Upper lobe of left lung (tissue), 6 donors: ENCODE measurements around the gene RYR3. TPM values are rescaled to one million over a fixed set of nuclear protein-coding genes. Genes with fewer than 3 reads are reported as not detected.

ENCODE experiments used
- ATAC-seq, 2 donors: fragments of 200-7000 bp; cut with Tn5 transposase; one replicate each; pipeline ENCODE4 v1.9.1; 2022; ENCODE audit warnings: mild to moderate bottlenecking in 2 of 2, moderate library complexity in 2 of 2; ENCODE audit not compliant: low FRiP score in 2 of 2
- DNase-seq, 2 donors: peaks; one replicate each; pipeline ENCODE4 v3.0.0-alpha.2; 2019 to 2020
- H3K27ac ChIP-seq, 4 donors: fragments of 200-600 bp; sonication (generic); one replicate each; pipeline ENCODE4 v1.5.1; 2016 to 2019
- H3K27me3 ChIP-seq, 4 donors: fragments of 200-600 bp; sonication (generic); one replicate each; pipeline ENCODE4 v1.5.1; 2017 to 2019
- H3K36me3 ChIP-seq, 4 donors: fragments of 200-600 bp; sonication (generic); one replicate each; pipeline ENCODE4 v1.5.1; 2016 to 2019
- H3K4me1 ChIP-seq, 4 donors: fragments of 200-600 bp; sonication (generic); one replicate each; pipeline ENCODE4 v1.5.1; 2018 to 2019
- H3K4me3 ChIP-seq, 4 donors: fragments of 200-600 bp; sonication (generic); one replicate each; pipeline ENCODE4 v1.5.1; 2017 to 2019; ENCODE audit warnings: mild to moderate bottlenecking in 2 of 4, moderate library complexity in 1 of 4
- H3K9me3 ChIP-seq, 4 donors: fragments of 200-600 bp; sonication (generic); one replicate each; pipeline ENCODE4 v1.5.1; 2018 to 2019
- EP300 ChIP-seq, 4 donors: sonication (generic); formaldehyde crosslinking; IDR thresholded peaks; one replicate each; pipeline ENCODE4 v1.5.1; 2017; ENCODE audit warnings: antibody characterized with exemption in 4 of 4, control low read depth in 2 of 4
- POLR2A ChIP-seq, 4 donors: fragments of 450-650 bp; IDR thresholded peaks; one replicate each; pipeline ENCODE4 v1.5.1; 2016 to 2017; ENCODE audit warnings: antibody characterized with exemption in 4 of 4, mild to moderate bottlenecking in 2 of 4
- POLR2AphosphoS5 ChIP-seq, 2 donors: sonication (generic); formaldehyde crosslinking; IDR thresholded peaks; one replicate each; pipeline ENCODE4 v1.5.1; 2017; ENCODE audit warnings: antibody characterized with exemption in 2 of 2
- WGBS, 2 donors: methylation state at CpG; one replicate each; pipeline ENCODE4 v1.1.5; 2017 to 2018; 5-methylcytosine and 5-hydroxymethylcytosine counted together
- total RNA-seq, 6 donors: library from RNA; depleted of rRNA in 4 of 6; stranded (reverse); fragments of >200 nt in 4 of 6; gene quantifications; one replicate each; pipeline versions ENCODE4 v1.1.0 to v1.2.1, GENCODE V29; 2016 to 2021
- TF ChIP-seq, protein P1 (sequence below), 6 experiments: fragments of 450-650 bp in 4 of 6; fragments of 200-600 bp in 2 of 6; sonication (generic) in 2 of 6; IDR thresholded peaks; one replicate each; pipeline ENCODE4 v1.5.1; 2016 to 2019; ENCODE audit warnings: antibody characterized with exemption in 6 of 6
- donor health status: DM: no; HTN: no; CAD: no; lungs with moderate emphysema.
- donor health status: DM: no; HTN: yes; CAD: no; lungs with severe emphysema.

RYR3 gene
- total RNA-seq, 6 donors from 2014 or later, result under 0.01 to 0.34 (median 0.15) TPM

DNA sequence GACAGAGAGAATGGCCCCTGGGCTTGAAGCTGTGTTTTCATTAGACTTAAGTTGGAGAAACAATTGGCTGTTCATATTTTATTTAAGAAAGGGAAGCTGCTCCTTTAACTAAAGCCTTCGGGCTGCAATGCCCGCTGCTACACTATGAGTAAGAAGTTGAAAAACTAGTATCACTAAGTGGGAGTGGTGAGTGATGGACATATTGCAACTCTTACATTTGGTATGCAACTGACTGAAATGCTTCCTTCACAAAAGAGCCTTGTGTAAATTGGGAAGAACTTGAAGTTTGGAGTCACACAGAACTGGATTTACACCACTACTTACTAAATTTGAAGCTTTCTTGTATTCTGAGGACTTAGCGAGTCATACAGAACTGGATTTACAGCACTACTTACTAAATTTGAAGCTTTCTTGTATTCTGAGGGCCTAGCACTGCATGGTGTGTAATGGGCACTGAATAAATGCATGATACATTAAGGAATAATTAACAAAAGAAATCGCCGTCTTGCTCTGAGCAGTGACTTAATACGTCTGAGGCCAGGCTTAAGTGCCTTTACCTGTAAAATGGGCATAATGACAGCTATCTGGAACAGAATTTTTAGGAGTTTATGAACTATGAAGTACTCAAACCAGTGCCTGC is 149.5 kb downstream of the RYR3 start:
- WGBS, 2 donors, result 70 to 79% methylated on average over 6 of the region's 6 CpGs
- Histone ChIP-seq H3K27ac (no peak overlapping the region), H3K9me3 (no peaks in the 10 kb centered on the region), H3K36me3 (no peaks in the 10 kb centered on the region), H3K4me3 (no peak overlapping the region), H3K4me1 (no peaks in the 10 kb centered on the region), H3K27me3 (no peaks in the 10 kb centered on the region)
- DNase-seq (no peak), ATAC-seq (no peak)
- TF ChIP-seq POLR2AphosphoS5 (IDR thresholded peaks at IDR 0.05), result no peak
- TF ChIP-seq EP300 (IDR thresholded peaks at IDR 0.05), result no peak
- no peak for TF ChIP-seq POLR2A (IDR thresholded peaks at IDR 0.05)
- TF ChIP-seq, protein P1, sequence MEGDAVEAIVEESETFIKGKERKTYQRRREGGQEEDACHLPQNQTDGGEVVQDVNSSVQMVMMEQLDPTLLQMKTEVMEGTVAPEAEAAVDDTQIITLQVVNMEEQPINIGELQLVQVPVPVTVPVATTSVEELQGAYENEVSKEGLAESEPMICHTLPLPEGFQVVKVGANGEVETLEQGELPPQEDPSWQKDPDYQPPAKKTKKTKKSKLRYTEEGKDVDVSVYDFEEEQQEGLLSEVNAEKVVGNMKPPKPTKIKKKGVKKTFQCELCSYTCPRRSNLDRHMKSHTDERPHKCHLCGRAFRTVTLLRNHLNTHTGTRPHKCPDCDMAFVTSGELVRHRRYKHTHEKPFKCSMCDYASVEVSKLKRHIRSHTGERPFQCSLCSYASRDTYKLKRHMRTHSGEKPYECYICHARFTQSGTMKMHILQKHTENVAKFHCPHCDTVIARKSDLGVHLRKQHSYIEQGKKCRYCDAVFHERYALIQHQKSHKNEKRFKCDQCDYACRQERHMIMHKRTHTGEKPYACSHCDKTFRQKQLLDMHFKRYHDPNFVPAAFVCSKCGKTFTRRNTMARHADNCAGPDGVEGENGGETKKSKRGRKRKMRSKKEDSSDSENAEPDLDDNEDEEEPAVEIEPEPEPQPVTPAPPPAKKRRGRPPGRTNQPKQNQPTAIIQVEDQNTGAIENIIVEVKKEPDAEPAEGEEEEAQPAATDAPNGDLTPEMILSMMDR (IDR thresholded peaks at IDR 0.05), result no peak

DNA sequence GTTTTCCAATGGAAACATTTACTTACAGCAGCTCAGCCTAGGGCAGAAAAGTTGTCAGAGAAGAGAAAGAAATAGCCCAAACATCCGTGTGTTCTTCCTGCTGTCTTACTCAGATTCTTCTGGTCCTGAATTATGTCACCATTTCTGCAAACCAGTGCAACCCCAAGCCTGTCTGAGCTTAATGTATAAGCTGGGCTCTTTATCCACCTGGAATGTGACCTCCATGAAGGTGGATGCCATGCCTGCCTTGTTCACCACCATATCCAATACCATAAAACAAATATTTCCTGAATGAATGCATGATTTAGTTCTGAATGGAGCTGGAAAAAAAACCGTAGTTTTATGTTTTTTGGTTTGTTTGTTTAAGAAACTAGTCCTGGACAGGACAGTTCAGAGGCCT is 150.9 kb downstream of the RYR3 start:
- no peaks in the 10 kb centered on the region for H3K36me3 ChIP-seq
- ATAC-seq (no peak), DNase-seq (no peak)
- no peak overlapping the region for H3K4me3 ChIP-seq
- H3K27me3 ChIP-seq, result no peaks in the 10 kb centered on the region
- 75 to 86% methylated on average over 2 of the region's 2 CpGs for WGBS, 2 donors
- H3K27ac ChIP-seq, result no peak overlapping the region
- TF ChIP-seq POLR2AphosphoS5 (IDR thresholded peaks at IDR 0.05), result no peak
- TF ChIP-seq, protein P1 (IDR thresholded peaks at IDR 0.05), result no peak
- no peaks in the 10 kb centered on the region for H3K4me1 ChIP-seq
- no peaks in the 10 kb centered on the region for H3K9me3 ChIP-seq

DNA sequence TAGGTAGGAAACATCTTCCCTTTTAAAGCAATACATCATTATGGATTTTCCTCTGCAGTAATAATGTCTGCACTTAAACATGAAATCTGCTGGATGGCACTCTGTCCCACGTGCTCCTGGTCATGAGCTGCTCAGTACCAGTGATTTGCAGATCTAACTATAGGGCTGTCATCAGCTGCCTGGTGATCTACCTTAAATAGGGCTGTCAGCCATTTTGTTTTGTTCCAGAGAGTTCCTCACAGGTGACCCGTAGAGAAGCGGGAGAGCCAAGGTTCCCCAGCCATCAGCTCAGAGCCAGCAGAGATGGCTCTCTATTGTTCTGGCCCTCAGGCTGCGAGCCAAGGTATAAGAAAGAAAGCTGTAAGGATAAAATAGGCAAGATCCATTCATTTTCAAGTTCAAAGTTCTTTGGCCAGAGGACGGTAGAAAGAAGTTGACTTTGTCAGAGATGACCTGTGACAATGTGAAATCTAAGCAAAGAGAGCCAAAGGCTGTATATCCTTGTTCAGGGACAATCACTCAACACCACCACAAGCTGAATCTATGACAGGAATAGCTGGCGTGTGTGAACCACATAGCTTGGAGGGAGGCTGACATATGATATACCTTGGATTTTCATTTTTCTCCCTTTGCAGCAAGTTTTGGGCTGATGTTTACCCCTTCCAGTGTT is 156.5 kb downstream of the RYR3 start:
- DNase-seq (no peak), ATAC-seq (no peak)
- H3K27me3 ChIP-seq, result no peaks in the 10 kb centered on the region
- H3K4me1 ChIP-seq, result no peaks in the 10 kb centered on the region
- WGBS, 2 donors, result 80 to 84% methylated on average over 6 of the region's 6 CpGs
- TF ChIP-seq EP300 (IDR thresholded peaks at IDR 0.05), result no peak
- no peak for TF ChIP-seq POLR2A (IDR thresholded peaks at IDR 0.05)
- TF ChIP-seq, protein P1 (IDR thresholded peaks at IDR 0.05), result no peak
- TF ChIP-seq POLR2AphosphoS5 (IDR thresholded peaks at IDR 0.05), result no peak
- no peak overlapping the region for H3K4me3 ChIP-seq
- no peaks in the 10 kb centered on the region for H3K9me3 ChIP-seq
- H3K27ac ChIP-seq, result no peak overlapping the region
- no peaks in the 10 kb centered on the region for H3K36me3 ChIP-seq

DNA sequence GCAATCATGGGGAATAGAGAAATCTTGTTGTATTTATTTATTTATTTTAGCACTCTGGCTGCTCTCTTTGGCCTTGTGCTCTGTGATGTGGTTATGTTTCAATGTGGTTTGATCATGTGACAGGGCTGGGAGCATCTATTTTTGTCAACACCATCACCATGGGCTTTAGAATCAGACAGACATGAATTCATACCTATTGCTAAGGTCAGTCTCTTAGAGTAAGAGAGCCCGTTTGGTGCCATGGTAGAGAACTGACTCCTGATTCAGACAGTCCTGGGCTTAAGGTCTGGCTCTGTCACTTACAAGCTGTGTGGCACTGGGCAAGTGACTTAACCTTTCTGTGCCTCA is 157.0 kb downstream of the RYR3 start:
- H3K36me3 ChIP-seq, result no peaks in the 10 kb centered on the region
- no peak for TF ChIP-seq POLR2A (IDR thresholded peaks at IDR 0.05)
- no peak for TF ChIP-seq POLR2AphosphoS5 (IDR thresholded peaks at IDR 0.05)
- TF ChIP-seq EP300 (IDR thresholded peaks at IDR 0.05), result no peak
- ATAC-seq, result no peak

DNA sequence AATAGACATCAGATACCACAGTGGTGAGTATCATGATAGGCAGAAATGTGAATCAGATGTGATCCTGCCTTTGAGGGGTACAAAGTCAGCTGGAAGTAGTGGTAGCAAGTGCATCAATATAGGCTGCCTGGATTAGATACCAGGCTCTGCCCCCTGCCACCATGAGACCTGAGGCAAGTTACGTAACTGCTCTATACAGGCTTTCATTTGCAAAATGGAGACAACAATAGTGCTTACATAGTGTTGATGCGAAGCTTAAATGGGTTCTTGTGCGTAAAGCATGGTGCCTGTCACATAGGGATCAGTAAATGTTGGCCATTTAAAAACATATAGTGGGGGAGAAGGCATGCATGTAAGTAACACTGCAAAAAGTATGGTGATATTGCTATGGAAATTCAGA is 158.0 kb downstream of the RYR3 start:
- no peaks in the 10 kb centered on the region for H3K36me3 ChIP-seq
- H3K27ac ChIP-seq, result no peak overlapping the region
- ATAC-seq (no peak), DNase-seq (no peak)
- no peaks in the 10 kb centered on the region for H3K4me1 ChIP-seq
- no peaks in the 10 kb centered on the region for H3K27me3 ChIP-seq
- H3K4me3 ChIP-seq, result no peak overlapping the region
- TF ChIP-seq POLR2A (IDR thresholded peaks at IDR 0.05) (no peak), EP300 (IDR thresholded peaks at IDR 0.05) (no peak), POLR2AphosphoS5 (IDR thresholded peaks at IDR 0.05) (no peak)
- TF ChIP-seq, protein P1 (IDR thresholded peaks at IDR 0.05), result no peak
- no peaks in the 10 kb centered on the region for H3K9me3 ChIP-seq
- 78 to 87% methylated on average over 3 of the region's 3 CpGs for WGBS, 2 donors

More for the DNA sequence above, 157.0 kb downstream of the RYR3 start:
- 59 to 77% methylated on average over 1 of the region's 1 CpG for WGBS, 2 donors
- Histone ChIP-seq H3K4me1 (no peaks in the 10 kb centered on the region), H3K27ac (no peak overlapping the region), H3K27me3 (no peaks in the 10 kb centered on the region), H3K9me3 (no peaks in the 10 kb centered on the region), H3K4me3 (no peak overlapping the region)
- DNase-seq, result no peak
